Measurements from ENCODE around the gene TRAF3IP1.
"Not testable (repeated sequence)": the region's sequence is repeated elsewhere in the genome, so short reads cannot be mapped to it uniquely, and the experiment has no call there.

The TRAF3IP1 gene

GRCh38 chr2:238430781-238431180 is 110.5 kb downstream of the TRAF3IP1 start:
- TF ChIP-seq ZNF274 (IDR thresholded peaks at IDR 0.05; ENCODE audit: low read depth, low read length): no peak
- no peak overlapping the region for H3K4me3 ChIP-seq (ENCODE audit: low read length)

GRCh38 chr2:238431456-238431855 is 111.1 kb downstream of the TRAF3IP1 start:
- TF ChIP-seq ZNF274 (IDR thresholded peaks at IDR 0.05; ENCODE audit: low read depth, low read length): no peak
- H3K4me3 ChIP-seq (ENCODE audit: low read length): no peak overlapping the region

GRCh38 chr2:238433300-238433915 is 113.1 kb downstream of the TRAF3IP1 start:
- no peak for TF ChIP-seq ZNF274 (IDR thresholded peaks at IDR 0.05; ENCODE audit: low read depth, low read length)
- no peak overlapping the region for H3K4me3 ChIP-seq (ENCODE audit: low read length)

GRCh38 chr2:238433941-238434845 is 113.9 kb downstream of the TRAF3IP1 start:
- TF ChIP-seq ZNF274 (IDR thresholded peaks at IDR 0.05; ENCODE audit: low read depth, low read length): no peak
- H3K4me3 ChIP-seq (ENCODE audit: low read length): no peak overlapping the region

GRCh38 chr2:238434846-238435751 is 114.8 kb downstream of the TRAF3IP1 start:
- H3K4me3 ChIP-seq (ENCODE audit: low read length): no peak overlapping the region
- TF ChIP-seq ZNF274 (IDR thresholded peaks at IDR 0.05; ENCODE audit: low read depth, low read length): no peak

GRCh38 chr2:238435752-238436096 is 115.4 kb downstream of the TRAF3IP1 start:
- no peak for TF ChIP-seq ZNF274 (IDR thresholded peaks at IDR 0.05; ENCODE audit: low read depth, low read length)
- no peak overlapping the region for H3K4me3 ChIP-seq (ENCODE audit: low read length)

- TF ChIP-seq ZNF274 (IDR thresholded peaks at IDR 0.05; ENCODE audit: low read depth, low read length): no peak
- no peak overlapping the region for H3K4me3 ChIP-seq (ENCODE audit: low read length)
These were observed 118.8 kb downstream of the TRAF3IP1 start for GRCh38 chr2:238438856-238439849.

- H3K4me3 ChIP-seq (ENCODE audit: low read length): no peak overlapping the region
- TF ChIP-seq ZNF274 (IDR thresholded peaks at IDR 0.05; ENCODE audit: low read depth, low read length): no peak
These were observed 119.6 kb downstream of the TRAF3IP1 start for GRCh38 chr2:238439917-238440316.

GRCh38 chr2:238440331-238440730 is 120.0 kb downstream of the TRAF3IP1 start:
- no peak overlapping the region for H3K4me3 ChIP-seq (ENCODE audit: low read length)
- no peak for TF ChIP-seq ZNF274 (IDR thresholded peaks at IDR 0.05; ENCODE audit: low read depth, low read length)

- TF ChIP-seq ZNF274 (IDR thresholded peaks at IDR 0.05; ENCODE audit: low read depth, low read length): no peak
- H3K4me3 ChIP-seq (ENCODE audit: low read length): no peak overlapping the region
These were observed 120.4 kb downstream of the TRAF3IP1 start for GRCh38 chr2:238440767-238441166.

- no peak for TF ChIP-seq ZNF274 (IDR thresholded peaks at IDR 0.05; ENCODE audit: low read depth, low read length)
- H3K4me3 ChIP-seq (ENCODE audit: low read length): no peak overlapping the region
These were observed 121.2 kb downstream of the TRAF3IP1 start for GRCh38 chr2:238441262-238442114.

GRCh38 chr2:238442257-238442656 is 121.9 kb downstream of the TRAF3IP1 start:
- H3K4me3 ChIP-seq (ENCODE audit: low read length): not testable (repeated sequence)

All from GM08714 (cell line).